GM18951 (cell line): Measurements from ENCODE around the gene FREM3.
"Not testable (repeated sequence)": the region's sequence is repeated elsewhere in the genome, so short reads cannot be mapped to it uniquely, and the experiment has no call there.

Experiments
- POLR2A ChIP-seq: IDR thresholded peaks from 4 replicates; pipeline ENCODE4 v1.6.1; 2011; ENCODE audit warnings: mild to moderate bottlenecking; ENCODE audit not compliant: insufficient read length, insufficient read depth; ENCODE audit errors: extremely low read depth
- in situ Hi-C: fragments of 300-500 bp; cut with MboI; formaldehyde crosslinking; loops from one replicate; pipeline ENCODE4 v1.12.0; 2022; ENCODE audit warnings: low sequenced_read_pairs, mixed read lengths, inconsistent platforms; ENCODE audit not compliant: unreplicated experiment

FREM3 gene

GRCh38 chr4:143700416-143701352 is at the start of gene FREM3:
Gene FREM3 (minus strand): TSS chr4:143700675. CDS start chr4:143700675, 0 bp downstream.
- TF ChIP-seq POLR2A = no peak
- in situ Hi-C loops = no loop called here

GRCh38 chr4:143745874-143746273 is 45.4 kb upstream of the FREM3 start:
- TF ChIP-seq POLR2A = no peak
- in situ Hi-C loops = no loop called here

- in situ Hi-C loops = no loop called here
- TF ChIP-seq POLR2A = no peak
These were observed 43.1 kb upstream of the FREM3 start for GRCh38 chr4:143743591-143743990.

- no peak for TF ChIP-seq POLR2A
- in situ Hi-C loops = no loop called here
These were observed 42.4 kb upstream of the FREM3 start for GRCh38 chr4:143742834-143743233.

GRCh38 chr4:143736861-143737260 is 36.4 kb upstream of the FREM3 start:
- in situ Hi-C loops = no loop called here
- no peak for TF ChIP-seq POLR2A

- in situ Hi-C loops = not testable (repeated sequence)
These were observed 35.6 kb upstream of the FREM3 start for GRCh38 chr4:143736061-143736460.

GRCh38 chr4:143728166-143728565 is 27.7 kb upstream of the FREM3 start:
- in situ Hi-C loops = no loop called here
- TF ChIP-seq POLR2A = no peak

GRCh38 chr4:143726714-143727113 is 26.2 kb upstream of the FREM3 start:
- in situ Hi-C loops = no loop called here
- no peak for TF ChIP-seq POLR2A

- TF ChIP-seq POLR2A = no peak
- in situ Hi-C loops = no loop called here
These were observed 20.8 kb upstream of the FREM3 start for GRCh38 chr4:143721317-143721716.

- in situ Hi-C loops = not testable (repeated sequence)
These were observed 18.3 kb upstream of the FREM3 start for GRCh38 chr4:143718748-143719147.

GRCh38 chr4:143713955-143714625 is 13.6 kb upstream of the FREM3 start:
- in situ Hi-C loops = no loop called here
- no peak for TF ChIP-seq POLR2A

- no peak for TF ChIP-seq POLR2A
- in situ Hi-C loops = no loop called here
These were observed 13.1 kb upstream of the FREM3 start for GRCh38 chr4:143713553-143713952.

- no peak for TF ChIP-seq POLR2A
- in situ Hi-C loops = no loop called here
These were observed 11.7 kb upstream of the FREM3 start for GRCh38 chr4:143712155-143712550.

GRCh38 chr4:143711543-143712154 is 11.2 kb upstream of the FREM3 start:
- in situ Hi-C loops = no loop called here
- TF ChIP-seq POLR2A = no peak
